AG10803 (cell line): ENCODE measurements around the gene FARS2.
"Not testable (repeated sequence)": the region's sequence is repeated elsewhere in the genome, so short reads cannot be mapped to it uniquely, and the experiment has no call there.

Experiments used
- DNase-seq: peaks from one replicate; pipeline ENCODE4 v3.0.0; 2010; ENCODE audit warnings: low read depth
- H3K4me3 ChIP-seq: 2 replicates; pipeline ENCODE4 v1.5.1; 2011; ENCODE audit warnings: mild to moderate bottlenecking, low read length, control low read depth
- CTCF ChIP-seq: conservative IDR thresholded peaks from 2 replicates; pipeline ENCODE4 v1.5.1; 2011; ENCODE audit warnings: mild to moderate bottlenecking, low read length, control low read depth, inconsistent platforms

Gene FARS2

DNA sequence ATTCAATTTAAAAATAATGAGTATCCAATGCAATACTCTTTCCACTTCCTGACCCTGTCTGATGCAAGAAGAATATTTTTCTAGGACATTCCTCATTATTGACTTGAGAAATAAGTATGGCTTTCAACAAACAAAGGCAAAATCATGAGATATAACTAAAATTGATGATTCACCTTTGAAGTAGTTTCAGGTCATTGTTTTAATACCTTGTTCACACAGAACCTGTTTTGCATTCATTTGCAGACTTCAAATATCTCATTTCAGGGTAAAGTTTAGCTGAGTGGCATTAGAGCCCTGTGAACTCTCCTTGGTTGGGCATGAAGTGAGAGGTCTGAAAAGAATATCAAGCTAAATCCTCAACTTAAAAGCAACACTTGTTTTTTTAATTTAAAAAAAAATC is 436.2 kb downstream of the FARS2 start:
- no peak overlapping the region for H3K4me3 ChIP-seq
- no peak for TF ChIP-seq CTCF
- DNase-seq = no peak

GRCh38 chr6:5698318-5698717 is 437.0 kb downstream of the FARS2 start:
- DNase-seq = no peak
- no peak overlapping the region for H3K4me3 ChIP-seq
- TF ChIP-seq CTCF = no peak

GRCh38 chr6:5699064-5699463 is 437.8 kb downstream of the FARS2 start:
- H3K4me3 ChIP-seq = not testable (repeated sequence)
- peak; percentile 50 for DNase-seq

- H3K4me3 ChIP-seq = no peak overlapping the region
- TF ChIP-seq CTCF = no peak
- DNase-seq = no peak
These were observed 439.9 kb downstream of the FARS2 start for GRCh38 chr6:5701174-5701573.

- H3K4me3 ChIP-seq = no peak overlapping the region
- DNase-seq = no peak
- TF ChIP-seq CTCF = no peak
These were observed 443.4 kb downstream of the FARS2 start for GRCh38 chr6:5704708-5705107.

- DNase-seq = no peak
- TF ChIP-seq CTCF = no peak
- no peak overlapping the region for H3K4me3 ChIP-seq
These were observed 443.9 kb downstream of the FARS2 start for GRCh38 chr6:5705252-5705651.

DNA sequence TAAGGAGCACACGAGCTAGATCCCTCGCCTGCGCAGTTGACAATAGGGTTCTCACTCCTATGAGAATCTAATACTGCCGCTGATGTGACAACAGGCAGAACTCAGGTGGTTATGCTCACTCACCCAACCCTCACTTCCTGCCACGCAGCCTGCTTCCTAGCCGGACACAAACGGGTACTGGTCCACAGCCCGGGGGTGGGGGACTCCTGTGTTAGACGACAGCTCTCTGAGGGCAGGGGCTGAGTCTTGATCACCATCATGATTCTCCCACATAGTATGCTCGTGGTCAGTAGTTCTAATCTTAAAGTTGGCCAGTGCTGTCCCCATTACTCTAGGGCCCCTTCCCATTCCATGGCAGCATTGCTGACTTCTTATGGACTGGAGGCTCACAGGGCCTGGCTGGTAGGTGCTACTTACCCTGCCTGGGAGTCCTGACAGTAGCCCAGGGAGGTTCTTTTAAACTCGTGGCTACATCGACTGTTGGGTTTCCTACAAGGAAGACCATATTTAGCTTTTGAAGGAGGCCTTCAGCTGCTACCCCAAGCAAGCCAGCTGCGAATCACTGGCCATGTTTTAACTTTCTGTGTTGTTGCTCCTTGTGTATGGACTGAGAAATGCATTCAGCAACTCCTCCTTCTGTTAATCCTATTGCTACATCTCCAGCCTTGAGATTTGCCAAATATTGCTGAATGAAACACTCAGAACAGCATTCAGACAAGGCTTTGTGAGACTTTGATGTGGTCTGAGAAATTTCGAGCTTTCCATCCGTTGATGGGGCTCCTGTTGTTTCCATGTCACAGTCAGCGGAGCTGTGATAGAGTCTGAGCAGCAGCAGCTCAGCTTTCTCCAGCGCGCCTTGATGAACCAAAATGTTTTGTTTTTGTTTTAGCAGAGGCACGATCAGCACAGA is 445.1 kb downstream of the FARS2 start:
- no peak for TF ChIP-seq CTCF
- no peak overlapping the region for H3K4me3 ChIP-seq
- peak; percentile 48 for DNase-seq
